ENCODE measurements around the gene IGFLR1. TPM values are rescaled to one million over a fixed set of nuclear protein-coding genes. Genes with fewer than 3 reads are reported as not detected.

The IGFLR1 gene
- total and polyA plus RNA-seq, 2 of the 4 experiments (the other 2 are of a cell fraction): 0.72 to 2.7 TPM

GRCh38 chr19:35736913-35737886 is 5.1 kb downstream of the IGFLR1 start:
- H4K91ac ChIP-seq (ENCODE audit: insufficient read depth, low read depth, low read length): no peak overlapping the region
- no peak overlapping the region for H4K5ac ChIP-seq (ENCODE audit: low read depth, low read length)
- no peak overlapping the region for H3K9ac ChIP-seq (ENCODE audit: low read depth, low read length)
- H2AFZ ChIP-seq (replicated peaks; ENCODE audit: low read length, poor library complexity): no peak overlapping the region
- H3K23ac ChIP-seq (ENCODE audit: low read depth, low read length): no peak overlapping the region
- in situ Hi-C loops (cut with MboI; ENCODE audit: low sequenced_read_pairs) (no loop called here), dilution Hi-C loops (cut with HindIII; ENCODE audit: low sequenced_read_pairs, unreplicated experiment) (no loop called here), intact Hi-C loops (cut with micrococcal nuclease) (no loop called here)
- H3K4ac ChIP-seq (ENCODE audit: low read depth, low read length): no peak overlapping the region
- no peak overlapping the region for H3K27ac ChIP-seq (ENCODE audit: insufficient read depth, low read length)
- H3K4me3 ChIP-seq (ENCODE audit: insufficient read depth, low read depth, low read length): no peak overlapping the region
- no peak overlapping the region for H3K56ac ChIP-seq (ENCODE audit: extremely low read depth, insufficient read depth, low read length)
- no peak overlapping the region for H3K4me2 ChIP-seq (ENCODE audit: low read depth, low read length)
- WGBS, 2 experiments (ENCODE audit: extremely low coverage in 2 of 2, insufficient read length in 1 of 2): 97% methylated on average over 7 of the region's 22 CpGs; no CpG with 5 or more reads in 1 of the 2 experiments
- ChIA-PET CTCF (no interaction called here), POLR2A (ENCODE audit: unreplicated experiment) (interaction anchor here (0.6 kb wide), 1 partner anchor 17 kb away, joined by 3 read pairs; no protein-coding TSS in a partner anchor)
- H3K14ac ChIP-seq (replicated peaks; ENCODE audit: low read depth, low read length): no peak overlapping the region
- H3K4me1 ChIP-seq (ENCODE audit: control insufficient read depth, insufficient read depth, low read length): 0 out of 2 replicates have a peak, but pooled peaks cover 3% of the 10 kb centered on the region
- H2AK5ac ChIP-seq (ENCODE audit: low read depth, low read length): no peak overlapping the region
- H3K9me3 ChIP-seq (ENCODE audit: control insufficient read depth, insufficient read depth, low read length): no peaks in the 10 kb centered on the region
- peaks cover 0 to 20% of the 10 kb centered on the region in 2 experiments; a peak in 2 of 4 replicates for H3K79me1 ChIP-seq (ENCODE audit: low read depth in 1 of 2, low read length in 2 of 2)
- no peak overlapping the region for H2BK20ac ChIP-seq (ENCODE audit: low read depth, low read length)
- no TSS peak for BruUV-seq (replicated peaks)
- no peak overlapping the region for H3K18ac ChIP-seq (ENCODE audit: low read depth, low read length)
- no peak for ATAC-seq (ENCODE audit: low read depth)
- no peaks in the 10 kb centered on the region; the same call in 1 of the 2 replicates for H4K20me1 ChIP-seq (ENCODE audit: insufficient read depth, low read length)
- no peak overlapping the region for H2BK5ac ChIP-seq (ENCODE audit: low read depth, low read length, poor library complexity, severe bottlenecking)
- no peaks in the 10 kb centered on the region for H3K9me1 ChIP-seq (ENCODE audit: insufficient read depth, low read length)
- H2BK120ac ChIP-seq (ENCODE audit: low read depth, low read length): no peak overlapping the region
- no peaks in the 10 kb centered on the region for H3K27me3 ChIP-seq (ENCODE audit: control insufficient read depth, insufficient read depth, low read length)
- H4K8ac ChIP-seq (ENCODE audit: low read depth in 2 of 2, low read length in 2 of 2): no peak overlapping the region
- DNase-seq: no peak
- H3K36me3 ChIP-seq (ENCODE audit: control insufficient read depth, insufficient read depth, low read length): peaks cover 59% of the 10 kb centered on the region
- no peak for TF ChIP-seq POLR2A (IDR thresholded peaks at IDR 0.05; ENCODE audit: low read depth, low read length)
- TF ChIP-seq, protein P1, sequence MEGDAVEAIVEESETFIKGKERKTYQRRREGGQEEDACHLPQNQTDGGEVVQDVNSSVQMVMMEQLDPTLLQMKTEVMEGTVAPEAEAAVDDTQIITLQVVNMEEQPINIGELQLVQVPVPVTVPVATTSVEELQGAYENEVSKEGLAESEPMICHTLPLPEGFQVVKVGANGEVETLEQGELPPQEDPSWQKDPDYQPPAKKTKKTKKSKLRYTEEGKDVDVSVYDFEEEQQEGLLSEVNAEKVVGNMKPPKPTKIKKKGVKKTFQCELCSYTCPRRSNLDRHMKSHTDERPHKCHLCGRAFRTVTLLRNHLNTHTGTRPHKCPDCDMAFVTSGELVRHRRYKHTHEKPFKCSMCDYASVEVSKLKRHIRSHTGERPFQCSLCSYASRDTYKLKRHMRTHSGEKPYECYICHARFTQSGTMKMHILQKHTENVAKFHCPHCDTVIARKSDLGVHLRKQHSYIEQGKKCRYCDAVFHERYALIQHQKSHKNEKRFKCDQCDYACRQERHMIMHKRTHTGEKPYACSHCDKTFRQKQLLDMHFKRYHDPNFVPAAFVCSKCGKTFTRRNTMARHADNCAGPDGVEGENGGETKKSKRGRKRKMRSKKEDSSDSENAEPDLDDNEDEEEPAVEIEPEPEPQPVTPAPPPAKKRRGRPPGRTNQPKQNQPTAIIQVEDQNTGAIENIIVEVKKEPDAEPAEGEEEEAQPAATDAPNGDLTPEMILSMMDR (conservative IDR thresholded peaks at IDR 0.05; ENCODE audit: low read depth, low read length): no peak
- no peak for TF ChIP-seq RFX5 (IDR thresholded peaks at IDR 0.05; ENCODE audit: low read depth, low read length)
- TF ChIP-seq CEBPB (IDR thresholded peaks at IDR 0.05; ENCODE audit: low read depth, low read length): no peak
- TF ChIP-seq RCOR1 (IDR thresholded peaks at IDR 0.05; ENCODE audit: insufficient replicate concordance, low read length): no peak
- TF ChIP-seq, protein P2, sequence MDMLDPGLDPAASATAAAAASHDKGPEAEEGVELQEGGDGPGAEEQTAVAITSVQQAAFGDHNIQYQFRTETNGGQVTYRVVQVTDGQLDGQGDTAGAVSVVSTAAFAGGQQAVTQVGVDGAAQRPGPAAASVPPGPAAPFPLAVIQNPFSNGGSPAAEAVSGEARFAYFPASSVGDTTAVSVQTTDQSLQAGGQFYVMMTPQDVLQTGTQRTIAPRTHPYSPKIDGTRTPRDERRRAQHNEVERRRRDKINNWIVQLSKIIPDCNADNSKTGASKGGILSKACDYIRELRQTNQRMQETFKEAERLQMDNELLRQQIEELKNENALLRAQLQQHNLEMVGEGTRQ (IDR thresholded peaks at IDR 0.05; ENCODE audit: low read depth, low read length): no peak
- TF ChIP-seq MAFK (IDR thresholded peaks at IDR 0.05; ENCODE audit: low read depth, low read length): no peak
- no peak for TF ChIP-seq CHD1 (IDR thresholded peaks at IDR 0.05; ENCODE audit: low read depth, low read length)
- TF ChIP-seq MAZ (IDR thresholded peaks at IDR 0.05; ENCODE audit: borderline replicate concordance, low read depth, low read length): no peak
- H2BK15ac ChIP-seq (ENCODE audit: low read depth, low read length): no peak overlapping the region
- no peak overlapping the region for H2AK9ac ChIP-seq (replicated peaks; ENCODE audit: low read depth, low read length, poor library complexity)
